ENCODE measurements around the gene CCDC148. TPM values are rescaled to one million over a fixed set of nuclear protein-coding genes. Genes with fewer than 3 reads are reported as not detected.

Gene CCDC148
- total RNA-seq, 1 experiment from 2014 or later: 2.1 TPM

DNA sequence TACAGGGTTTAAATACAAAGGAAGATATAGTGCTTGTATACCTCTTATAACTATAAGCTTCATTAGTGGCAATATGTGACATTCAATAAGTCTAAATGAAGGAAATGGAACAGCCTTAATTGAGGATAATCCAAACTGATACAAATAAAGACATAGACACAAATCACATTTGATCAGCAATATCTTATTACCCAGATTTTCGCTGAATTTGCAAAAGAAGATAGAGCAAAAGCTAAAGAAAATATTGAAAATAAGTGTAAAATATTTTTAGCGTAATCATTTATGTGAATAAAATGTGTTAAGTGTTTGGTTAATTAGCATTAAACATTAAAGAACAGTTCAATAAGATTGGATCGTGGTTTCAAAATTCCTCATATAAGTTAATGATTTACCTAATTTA is 51.2 kb downstream of the CCDC148 start:
- ATAC-seq (no peak), DNase-seq (ENCODE audit: low spot score) (no peak)
- Mint-ChIP-seq H3K27me3 (ENCODE audit: low read depth) (peaks cover 5% of the 10 kb centered on the region), H3K27ac (no peak overlapping the region), H3K4me3 (no peak overlapping the region), H3K36me3 (peaks cover 11% of the 10 kb centered on the region), H3K4me1 (peaks cover 15% of the 10 kb centered on the region), H3K9me3 (peaks cover 19% of the 10 kb centered on the region)
- POLR2A ChIA-PET: no interaction called here
- TF ChIP-seq, protein P1, sequence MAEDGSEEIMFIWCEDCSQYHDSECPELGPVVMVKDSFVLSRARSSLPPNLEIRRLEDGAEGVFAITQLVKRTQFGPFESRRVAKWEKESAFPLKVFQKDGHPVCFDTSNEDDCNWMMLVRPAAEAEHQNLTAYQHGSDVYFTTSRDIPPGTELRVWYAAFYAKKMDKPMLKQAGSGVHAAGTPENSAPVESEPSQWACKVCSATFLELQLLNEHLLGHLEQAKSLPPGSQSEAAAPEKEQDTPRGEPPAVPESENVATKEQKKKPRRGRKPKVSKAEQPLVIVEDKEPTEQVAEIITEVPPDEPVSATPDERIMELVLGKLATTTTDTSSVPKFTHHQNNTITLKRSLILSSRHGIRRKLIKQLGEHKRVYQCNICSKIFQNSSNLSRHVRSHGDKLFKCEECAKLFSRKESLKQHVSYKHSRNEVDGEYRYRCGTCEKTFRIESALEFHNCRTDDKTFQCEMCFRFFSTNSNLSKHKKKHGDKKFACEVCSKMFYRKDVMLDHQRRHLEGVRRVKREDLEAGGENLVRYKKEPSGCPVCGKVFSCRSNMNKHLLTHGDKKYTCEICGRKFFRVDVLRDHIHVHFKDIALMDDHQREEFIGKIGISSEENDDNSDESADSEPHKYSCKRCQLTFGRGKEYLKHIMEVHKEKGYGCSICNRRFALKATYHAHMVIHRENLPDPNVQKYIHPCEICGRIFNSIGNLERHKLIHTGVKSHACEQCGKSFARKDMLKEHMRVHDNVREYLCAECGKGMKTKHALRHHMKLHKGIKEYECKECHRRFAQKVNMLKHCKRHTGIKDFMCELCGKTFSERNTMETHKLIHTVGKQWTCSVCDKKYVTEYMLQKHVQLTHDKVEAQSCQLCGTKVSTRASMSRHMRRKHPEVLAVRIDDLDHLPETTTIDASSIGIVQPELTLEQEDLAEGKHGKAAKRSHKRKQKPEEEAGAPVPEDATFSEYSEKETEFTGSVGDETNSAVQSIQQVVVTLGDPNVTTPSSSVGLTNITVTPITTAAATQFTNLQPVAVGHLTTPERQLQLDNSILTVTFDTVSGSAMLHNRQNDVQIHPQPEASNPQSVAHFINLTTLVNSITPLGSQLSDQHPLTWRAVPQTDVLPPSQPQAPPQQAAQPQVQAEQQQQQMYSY (CRISPR knock-in tag; IDR thresholded peaks at IDR 0.05): no peak
- TF ChIP-seq, protein P2, sequence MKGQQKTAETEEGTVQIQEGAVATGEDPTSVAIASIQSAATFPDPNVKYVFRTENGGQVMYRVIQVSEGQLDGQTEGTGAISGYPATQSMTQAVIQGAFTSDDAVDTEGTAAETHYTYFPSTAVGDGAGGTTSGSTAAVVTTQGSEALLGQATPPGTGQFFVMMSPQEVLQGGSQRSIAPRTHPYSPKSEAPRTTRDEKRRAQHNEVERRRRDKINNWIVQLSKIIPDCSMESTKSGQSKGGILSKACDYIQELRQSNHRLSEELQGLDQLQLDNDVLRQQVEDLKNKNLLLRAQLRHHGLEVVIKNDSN (CRISPR knock-in tag; IDR thresholded peaks at IDR 0.05): no peak
- TF ChIP-seq ZNF232 (CRISPR knock-in tag; IDR thresholded peaks at IDR 0.05): no peak
- TF ChIP-seq PRRX2 (CRISPR knock-in tag; IDR thresholded peaks at IDR 0.05): no peak
- TF ChIP-seq, protein P3, sequence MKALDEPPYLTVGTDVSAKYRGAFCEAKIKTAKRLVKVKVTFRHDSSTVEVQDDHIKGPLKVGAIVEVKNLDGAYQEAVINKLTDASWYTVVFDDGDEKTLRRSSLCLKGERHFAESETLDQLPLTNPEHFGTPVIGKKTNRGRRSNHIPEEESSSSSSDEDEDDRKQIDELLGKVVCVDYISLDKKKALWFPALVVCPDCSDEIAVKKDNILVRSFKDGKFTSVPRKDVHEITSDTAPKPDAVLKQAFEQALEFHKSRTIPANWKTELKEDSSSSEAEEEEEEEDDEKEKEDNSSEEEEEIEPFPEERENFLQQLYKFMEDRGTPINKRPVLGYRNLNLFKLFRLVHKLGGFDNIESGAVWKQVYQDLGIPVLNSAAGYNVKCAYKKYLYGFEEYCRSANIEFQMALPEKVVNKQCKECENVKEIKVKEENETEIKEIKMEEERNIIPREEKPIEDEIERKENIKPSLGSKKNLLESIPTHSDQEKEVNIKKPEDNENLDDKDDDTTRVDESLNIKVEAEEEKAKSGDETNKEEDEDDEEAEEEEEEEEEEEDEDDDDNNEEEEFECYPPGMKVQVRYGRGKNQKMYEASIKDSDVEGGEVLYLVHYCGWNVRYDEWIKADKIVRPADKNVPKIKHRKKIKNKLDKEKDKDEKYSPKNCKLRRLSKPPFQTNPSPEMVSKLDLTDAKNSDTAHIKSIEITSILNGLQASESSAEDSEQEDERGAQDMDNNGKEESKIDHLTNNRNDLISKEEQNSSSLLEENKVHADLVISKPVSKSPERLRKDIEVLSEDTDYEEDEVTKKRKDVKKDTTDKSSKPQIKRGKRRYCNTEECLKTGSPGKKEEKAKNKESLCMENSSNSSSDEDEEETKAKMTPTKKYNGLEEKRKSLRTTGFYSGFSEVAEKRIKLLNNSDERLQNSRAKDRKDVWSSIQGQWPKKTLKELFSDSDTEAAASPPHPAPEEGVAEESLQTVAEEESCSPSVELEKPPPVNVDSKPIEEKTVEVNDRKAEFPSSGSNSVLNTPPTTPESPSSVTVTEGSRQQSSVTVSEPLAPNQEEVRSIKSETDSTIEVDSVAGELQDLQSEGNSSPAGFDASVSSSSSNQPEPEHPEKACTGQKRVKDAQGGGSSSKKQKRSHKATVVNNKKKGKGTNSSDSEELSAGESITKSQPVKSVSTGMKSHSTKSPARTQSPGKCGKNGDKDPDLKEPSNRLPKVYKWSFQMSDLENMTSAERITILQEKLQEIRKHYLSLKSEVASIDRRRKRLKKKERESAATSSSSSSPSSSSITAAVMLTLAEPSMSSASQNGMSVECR (CRISPR knock-in tag; IDR thresholded peaks at IDR 0.05; ENCODE audit: borderline replicate concordance): no peak
- TF ChIP-seq CREM (CRISPR knock-in tag; IDR thresholded peaks at IDR 0.05): no peak
- TF ChIP-seq ESRRA (CRISPR knock-in tag; IDR thresholded peaks at IDR 0.05; ENCODE audit: borderline replicate concordance): no peak
- TF ChIP-seq FOXP1 (CRISPR knock-in tag; IDR thresholded peaks at IDR 0.05; ENCODE audit: borderline replicate concordance): no peak
- TF ChIP-seq, protein P4, sequence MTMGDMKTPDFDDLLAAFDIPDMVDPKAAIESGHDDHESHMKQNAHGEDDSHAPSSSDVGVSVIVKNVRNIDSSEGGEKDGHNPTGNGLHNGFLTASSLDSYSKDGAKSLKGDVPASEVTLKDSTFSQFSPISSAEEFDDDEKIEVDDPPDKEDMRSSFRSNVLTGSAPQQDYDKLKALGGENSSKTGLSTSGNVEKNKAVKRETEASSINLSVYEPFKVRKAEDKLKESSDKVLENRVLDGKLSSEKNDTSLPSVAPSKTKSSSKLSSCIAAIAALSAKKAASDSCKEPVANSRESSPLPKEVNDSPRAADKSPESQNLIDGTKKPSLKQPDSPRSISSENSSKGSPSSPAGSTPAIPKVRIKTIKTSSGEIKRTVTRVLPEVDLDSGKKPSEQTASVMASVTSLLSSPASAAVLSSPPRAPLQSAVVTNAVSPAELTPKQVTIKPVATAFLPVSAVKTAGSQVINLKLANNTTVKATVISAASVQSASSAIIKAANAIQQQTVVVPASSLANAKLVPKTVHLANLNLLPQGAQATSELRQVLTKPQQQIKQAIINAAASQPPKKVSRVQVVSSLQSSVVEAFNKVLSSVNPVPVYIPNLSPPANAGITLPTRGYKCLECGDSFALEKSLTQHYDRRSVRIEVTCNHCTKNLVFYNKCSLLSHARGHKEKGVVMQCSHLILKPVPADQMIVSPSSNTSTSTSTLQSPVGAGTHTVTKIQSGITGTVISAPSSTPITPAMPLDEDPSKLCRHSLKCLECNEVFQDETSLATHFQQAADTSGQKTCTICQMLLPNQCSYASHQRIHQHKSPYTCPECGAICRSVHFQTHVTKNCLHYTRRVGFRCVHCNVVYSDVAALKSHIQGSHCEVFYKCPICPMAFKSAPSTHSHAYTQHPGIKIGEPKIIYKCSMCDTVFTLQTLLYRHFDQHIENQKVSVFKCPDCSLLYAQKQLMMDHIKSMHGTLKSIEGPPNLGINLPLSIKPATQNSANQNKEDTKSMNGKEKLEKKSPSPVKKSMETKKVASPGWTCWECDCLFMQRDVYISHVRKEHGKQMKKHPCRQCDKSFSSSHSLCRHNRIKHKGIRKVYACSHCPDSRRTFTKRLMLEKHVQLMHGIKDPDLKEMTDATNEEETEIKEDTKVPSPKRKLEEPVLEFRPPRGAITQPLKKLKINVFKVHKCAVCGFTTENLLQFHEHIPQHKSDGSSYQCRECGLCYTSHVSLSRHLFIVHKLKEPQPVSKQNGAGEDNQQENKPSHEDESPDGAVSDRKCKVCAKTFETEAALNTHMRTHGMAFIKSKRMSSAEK (CRISPR knock-in tag; IDR thresholded peaks at IDR 0.05; ENCODE audit: borderline replicate concordance): no peak
- TF ChIP-seq FOXK1 (CRISPR knock-in tag; IDR thresholded peaks at IDR 0.05): no peak
- TF ChIP-seq, protein P5, sequence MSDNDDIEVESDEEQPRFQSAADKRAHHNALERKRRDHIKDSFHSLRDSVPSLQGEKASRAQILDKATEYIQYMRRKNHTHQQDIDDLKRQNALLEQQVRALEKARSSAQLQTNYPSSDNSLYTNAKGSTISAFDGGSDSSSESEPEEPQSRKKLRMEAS (CRISPR knock-in tag; IDR thresholded peaks at IDR 0.05): no peak
- TF ChIP-seq NR2C2 (CRISPR knock-in tag; IDR thresholded peaks at IDR 0.05): no peak
- no peak for TF ChIP-seq ETV6 (CRISPR knock-in tag; IDR thresholded peaks at IDR 0.05)
- no peak for TF ChIP-seq JUN (CRISPR knock-in tag; IDR thresholded peaks at IDR 0.05)
- TF ChIP-seq OVOL2 (CRISPR knock-in tag; IDR thresholded peaks at IDR 0.05; ENCODE audit: borderline replicate concordance): no peak
- TF ChIP-seq, protein P6, sequence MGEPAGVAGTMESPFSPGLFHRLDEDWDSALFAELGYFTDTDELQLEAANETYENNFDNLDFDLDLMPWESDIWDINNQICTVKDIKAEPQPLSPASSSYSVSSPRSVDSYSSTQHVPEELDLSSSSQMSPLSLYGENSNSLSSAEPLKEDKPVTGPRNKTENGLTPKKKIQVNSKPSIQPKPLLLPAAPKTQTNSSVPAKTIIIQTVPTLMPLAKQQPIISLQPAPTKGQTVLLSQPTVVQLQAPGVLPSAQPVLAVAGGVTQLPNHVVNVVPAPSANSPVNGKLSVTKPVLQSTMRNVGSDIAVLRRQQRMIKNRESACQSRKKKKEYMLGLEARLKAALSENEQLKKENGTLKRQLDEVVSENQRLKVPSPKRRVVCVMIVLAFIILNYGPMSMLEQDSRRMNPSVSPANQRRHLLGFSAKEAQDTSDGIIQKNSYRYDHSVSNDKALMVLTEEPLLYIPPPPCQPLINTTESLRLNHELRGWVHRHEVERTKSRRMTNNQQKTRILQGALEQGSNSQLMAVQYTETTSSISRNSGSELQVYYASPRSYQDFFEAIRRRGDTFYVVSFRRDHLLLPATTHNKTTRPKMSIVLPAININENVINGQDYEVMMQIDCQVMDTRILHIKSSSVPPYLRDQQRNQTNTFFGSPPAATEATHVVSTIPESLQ (CRISPR knock-in tag; IDR thresholded peaks at IDR 0.05): no peak
- TF ChIP-seq, protein P7, sequence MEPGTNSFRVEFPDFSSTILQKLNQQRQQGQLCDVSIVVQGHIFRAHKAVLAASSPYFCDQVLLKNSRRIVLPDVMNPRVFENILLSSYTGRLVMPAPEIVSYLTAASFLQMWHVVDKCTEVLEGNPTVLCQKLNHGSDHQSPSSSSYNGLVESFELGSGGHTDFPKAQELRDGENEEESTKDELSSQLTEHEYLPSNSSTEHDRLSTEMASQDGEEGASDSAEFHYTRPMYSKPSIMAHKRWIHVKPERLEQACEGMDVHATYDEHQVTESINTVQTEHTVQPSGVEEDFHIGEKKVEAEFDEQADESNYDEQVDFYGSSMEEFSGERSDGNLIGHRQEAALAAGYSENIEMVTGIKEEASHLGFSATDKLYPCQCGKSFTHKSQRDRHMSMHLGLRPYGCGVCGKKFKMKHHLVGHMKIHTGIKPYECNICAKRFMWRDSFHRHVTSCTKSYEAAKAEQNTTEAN (CRISPR knock-in tag; IDR thresholded peaks at IDR 0.05): no peak
- CTCF ChIA-PET: no interaction called here
